ENCODE measurements around the gene TAB3.

The TAB3 gene

DNA sequence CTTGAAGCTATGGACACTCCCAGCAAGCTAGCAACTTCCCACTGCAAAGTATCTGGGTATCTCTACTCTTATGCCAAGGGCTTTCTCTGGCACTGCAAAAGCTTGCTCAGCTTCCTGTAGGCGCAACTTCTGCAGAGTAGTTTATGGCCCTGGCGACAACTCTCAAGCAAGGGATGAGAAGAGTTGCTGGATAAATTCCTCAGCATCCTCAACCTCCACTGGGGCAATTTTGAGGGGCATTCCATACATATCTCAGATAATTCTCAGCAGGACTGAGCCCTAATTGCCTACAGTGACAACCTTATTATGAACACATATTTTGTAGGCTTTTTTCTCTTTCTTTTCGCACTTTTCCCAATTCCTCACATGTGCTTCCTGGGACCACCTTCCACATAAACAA lies 31.2 kb upstream of the TAB3 start:
- TF ChIP-seq, protein P1, sequence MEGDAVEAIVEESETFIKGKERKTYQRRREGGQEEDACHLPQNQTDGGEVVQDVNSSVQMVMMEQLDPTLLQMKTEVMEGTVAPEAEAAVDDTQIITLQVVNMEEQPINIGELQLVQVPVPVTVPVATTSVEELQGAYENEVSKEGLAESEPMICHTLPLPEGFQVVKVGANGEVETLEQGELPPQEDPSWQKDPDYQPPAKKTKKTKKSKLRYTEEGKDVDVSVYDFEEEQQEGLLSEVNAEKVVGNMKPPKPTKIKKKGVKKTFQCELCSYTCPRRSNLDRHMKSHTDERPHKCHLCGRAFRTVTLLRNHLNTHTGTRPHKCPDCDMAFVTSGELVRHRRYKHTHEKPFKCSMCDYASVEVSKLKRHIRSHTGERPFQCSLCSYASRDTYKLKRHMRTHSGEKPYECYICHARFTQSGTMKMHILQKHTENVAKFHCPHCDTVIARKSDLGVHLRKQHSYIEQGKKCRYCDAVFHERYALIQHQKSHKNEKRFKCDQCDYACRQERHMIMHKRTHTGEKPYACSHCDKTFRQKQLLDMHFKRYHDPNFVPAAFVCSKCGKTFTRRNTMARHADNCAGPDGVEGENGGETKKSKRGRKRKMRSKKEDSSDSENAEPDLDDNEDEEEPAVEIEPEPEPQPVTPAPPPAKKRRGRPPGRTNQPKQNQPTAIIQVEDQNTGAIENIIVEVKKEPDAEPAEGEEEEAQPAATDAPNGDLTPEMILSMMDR (IDR thresholded peaks at IDR 0.05; ENCODE audit: low read depth, low read length, missing control alignments), result no peak
- DNase-seq (ENCODE audit: extremely low read depth, low read depth), result no peak
- no peak overlapping the region for H3K4me3 ChIP-seq (replicated peaks; ENCODE audit: low read depth, low read length)

DNA sequence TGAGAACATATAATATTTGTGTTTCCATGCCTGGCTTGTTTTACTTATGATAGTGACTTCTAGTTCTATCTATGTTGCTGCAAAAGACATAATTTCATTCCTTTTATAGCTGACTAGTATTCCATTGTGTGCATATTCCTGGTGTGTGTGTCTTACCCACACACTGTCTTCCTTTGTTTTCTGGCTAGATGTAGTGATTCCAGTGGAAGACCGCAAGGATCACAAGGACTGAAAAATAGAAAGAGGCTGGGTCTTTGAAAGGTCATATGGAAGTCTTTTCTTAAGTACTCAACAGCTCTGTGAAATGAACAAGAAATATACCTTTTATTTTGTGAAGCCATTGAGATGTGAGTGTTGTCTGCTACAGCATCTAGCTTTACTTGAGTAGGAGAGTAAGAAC lies 29.4 kb upstream of the TAB3 start:
- DNase-seq (ENCODE audit: extremely low read depth, low read depth), result no peak
- H3K4me3 ChIP-seq (replicated peaks; ENCODE audit: low read depth, low read length), result no peak overlapping the region

DNA sequence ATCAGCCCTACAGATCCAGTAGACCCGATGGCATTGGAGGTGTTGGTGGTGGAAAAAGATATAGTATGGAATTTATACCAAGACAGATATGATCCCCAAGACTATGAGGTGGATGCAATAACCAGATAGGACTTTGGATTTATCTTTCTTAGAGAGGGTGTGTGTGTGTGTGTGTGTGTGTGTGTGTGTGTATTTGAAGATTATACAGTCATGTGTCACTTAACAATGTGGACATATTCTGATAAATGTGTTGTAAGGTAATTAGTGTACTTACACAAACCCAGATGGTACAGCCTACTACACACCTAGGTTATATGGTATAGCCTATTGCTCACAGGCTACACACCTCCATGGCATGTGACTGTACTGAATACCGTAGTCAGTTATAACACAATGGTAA lies 24.4 kb upstream of the TAB3 start:
- TF ChIP-seq, protein P1 (IDR thresholded peaks at IDR 0.05; ENCODE audit: low read depth, low read length, missing control alignments), result no peak
- no peak for DNase-seq (ENCODE audit: extremely low read depth, low read depth)
- H3K4me3 ChIP-seq (replicated peaks; ENCODE audit: low read depth, low read length), result no peak overlapping the region

More for the DNA sequence above, 29.4 kb upstream of the TAB3 start:
- TF ChIP-seq, protein P1 (IDR thresholded peaks at IDR 0.05; ENCODE audit: low read depth, low read length, missing control alignments), result no peak

DNA sequence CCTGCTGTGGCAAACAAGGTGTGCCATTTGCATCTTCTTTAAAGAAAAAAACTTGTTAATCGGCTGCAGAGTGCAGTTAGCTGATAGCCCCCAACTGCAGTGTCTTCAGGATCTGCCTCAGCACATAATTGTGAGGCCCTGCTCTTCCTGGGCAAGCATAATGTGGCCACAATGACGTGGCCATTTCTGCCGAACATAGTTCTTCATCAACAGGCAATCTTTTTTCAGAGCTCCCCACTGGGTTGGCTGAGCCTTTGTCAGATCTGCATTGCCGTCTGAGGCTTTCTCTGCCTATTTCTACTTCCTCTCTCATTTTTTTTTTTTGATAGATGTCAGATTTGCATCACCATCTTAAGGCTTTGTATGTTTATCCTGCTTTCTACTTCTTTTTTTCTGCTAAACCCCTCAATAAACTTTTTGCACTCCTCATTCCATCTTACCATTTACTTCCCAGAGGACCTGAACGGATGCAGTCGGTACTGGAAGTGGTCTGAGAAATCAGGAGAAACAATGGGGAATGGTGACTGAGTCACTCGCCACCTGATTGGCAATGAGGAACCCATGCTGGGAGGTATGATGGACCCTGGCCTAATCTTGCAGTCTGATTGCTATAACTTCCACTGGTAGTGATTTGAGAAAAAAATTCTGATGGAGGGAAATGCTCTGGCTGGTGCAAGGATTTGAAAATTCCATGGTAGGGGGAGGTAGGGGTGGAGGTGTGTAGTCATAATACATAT lies 21.2 kb upstream of the TAB3 start:
- TF ChIP-seq, protein P1 (IDR thresholded peaks at IDR 0.05; ENCODE audit: low read depth, low read length, missing control alignments), result no peak
- no peak overlapping the region for H3K4me3 ChIP-seq (replicated peaks; ENCODE audit: low read depth, low read length)
- no peak for DNase-seq (ENCODE audit: extremely low read depth, low read depth)

GRCh38 chrX:30906726-30907125 lies 17.7 kb upstream of the TAB3 start:
- no peak for DNase-seq (ENCODE audit: extremely low read depth, low read depth)
- TF ChIP-seq, protein P1 (IDR thresholded peaks at IDR 0.05; ENCODE audit: low read depth, low read length, missing control alignments), result no peak
- H3K4me3 ChIP-seq (replicated peaks; ENCODE audit: low read depth, low read length), result no peak overlapping the region

GRCh38 chrX:30905321-30905720 lies 16.3 kb upstream of the TAB3 start:
- TF ChIP-seq, protein P1 (IDR thresholded peaks at IDR 0.05; ENCODE audit: low read depth, low read length, missing control alignments), result no peak
- H3K4me3 ChIP-seq (replicated peaks; ENCODE audit: low read depth, low read length), result no peak overlapping the region
- no peak for DNase-seq (ENCODE audit: extremely low read depth, low read depth)

DNA sequence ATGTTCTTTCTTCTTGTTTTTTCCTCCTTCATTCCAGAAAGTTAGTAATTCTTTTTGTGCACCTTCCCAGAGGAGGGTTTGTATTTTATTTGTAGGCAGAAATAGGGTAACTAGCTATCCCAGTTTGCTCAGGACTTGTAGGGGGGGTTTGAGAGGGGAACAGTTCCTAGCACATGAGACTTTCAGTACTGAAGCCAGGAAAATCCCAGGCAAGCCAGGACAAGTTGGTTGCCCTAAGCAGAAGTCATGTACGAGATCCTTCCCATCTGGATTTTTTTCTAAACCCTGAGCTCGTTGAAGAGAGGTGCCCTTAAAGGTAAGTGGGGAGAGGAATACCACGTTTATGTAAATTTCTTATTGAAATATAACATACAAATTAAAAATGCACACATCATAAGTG lies 15.6 kb upstream of the TAB3 start:
- no peak overlapping the region for H3K4me3 ChIP-seq (replicated peaks; ENCODE audit: low read depth, low read length)
- no peak for DNase-seq (ENCODE audit: extremely low read depth, low read depth)
- TF ChIP-seq, protein P1 (IDR thresholded peaks at IDR 0.05; ENCODE audit: low read depth, low read length, missing control alignments), result no peak

Data from HFF-Myc (cell line).